ENCODE measurements around the gene GNE. TPM values are rescaled to one million over a fixed set of nuclear protein-coding genes. Genes with fewer than 3 reads are reported as not detected.

The GNE gene
- total and polyA plus RNA-seq, 8 donors: 4.4 to 12.7 (median 7.0) TPM

DNA sequence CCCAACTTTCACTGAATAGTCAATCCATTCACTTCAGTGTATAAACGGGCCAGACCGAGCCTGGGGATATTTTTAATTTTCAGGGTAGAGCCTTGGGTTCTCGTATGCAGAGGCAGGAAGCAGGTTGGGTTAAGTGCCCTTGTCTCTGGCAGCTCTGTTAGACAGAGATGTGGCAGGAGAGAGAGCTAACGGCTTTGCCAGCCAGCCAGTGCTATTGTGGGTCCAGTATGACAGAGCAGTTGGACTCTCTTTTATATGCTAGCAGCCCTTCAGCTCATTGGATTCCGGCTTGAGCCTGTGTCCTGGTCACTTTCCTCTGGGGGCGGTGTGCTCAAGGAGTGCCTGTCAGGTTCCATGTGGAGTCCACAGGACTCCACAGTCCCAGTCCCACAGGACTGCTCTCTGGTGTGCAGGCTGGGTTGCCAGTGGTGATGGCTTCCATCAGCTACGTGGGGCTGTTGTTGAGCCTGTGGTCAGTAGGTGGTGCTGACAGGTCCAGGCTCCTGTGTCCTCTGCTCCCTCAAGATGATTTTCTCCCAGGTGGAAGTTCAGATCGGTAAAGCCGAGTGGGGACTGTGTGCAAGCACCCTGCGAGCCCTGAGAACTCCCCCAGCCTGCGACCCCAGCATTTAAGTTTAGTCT is 53.2 kb downstream of the GNE start:
- H3K9me3 ChIP-seq: no peaks in the 10 kb centered on the region
- peaks cover 3 to 83% (median 29%) of the 10 kb centered on the region in 3 donors for H3K36me3 ChIP-seq
- no peaks in the 10 kb centered on the region for H3K27me3 ChIP-seq
- no peak for DNase-seq
- no peak for FAIRE-seq
- intact Hi-C loops (cut with DNase I): no loop called here
- TF ChIP-seq, protein P1, sequence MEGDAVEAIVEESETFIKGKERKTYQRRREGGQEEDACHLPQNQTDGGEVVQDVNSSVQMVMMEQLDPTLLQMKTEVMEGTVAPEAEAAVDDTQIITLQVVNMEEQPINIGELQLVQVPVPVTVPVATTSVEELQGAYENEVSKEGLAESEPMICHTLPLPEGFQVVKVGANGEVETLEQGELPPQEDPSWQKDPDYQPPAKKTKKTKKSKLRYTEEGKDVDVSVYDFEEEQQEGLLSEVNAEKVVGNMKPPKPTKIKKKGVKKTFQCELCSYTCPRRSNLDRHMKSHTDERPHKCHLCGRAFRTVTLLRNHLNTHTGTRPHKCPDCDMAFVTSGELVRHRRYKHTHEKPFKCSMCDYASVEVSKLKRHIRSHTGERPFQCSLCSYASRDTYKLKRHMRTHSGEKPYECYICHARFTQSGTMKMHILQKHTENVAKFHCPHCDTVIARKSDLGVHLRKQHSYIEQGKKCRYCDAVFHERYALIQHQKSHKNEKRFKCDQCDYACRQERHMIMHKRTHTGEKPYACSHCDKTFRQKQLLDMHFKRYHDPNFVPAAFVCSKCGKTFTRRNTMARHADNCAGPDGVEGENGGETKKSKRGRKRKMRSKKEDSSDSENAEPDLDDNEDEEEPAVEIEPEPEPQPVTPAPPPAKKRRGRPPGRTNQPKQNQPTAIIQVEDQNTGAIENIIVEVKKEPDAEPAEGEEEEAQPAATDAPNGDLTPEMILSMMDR (IDR thresholded peaks at IDR 0.05): no peak
- ATAC-seq: peak in 3 of 4 donors; percentile 34 to 62 (median 37)
- H3K27ac ChIP-seq: no peak overlapping the region
- H3K4me1 ChIP-seq: peaks cover 0 to 7% (median 0%) of the 10 kb centered on the region in 3 donors
- 87 to 89% methylated on average over 11 of the region's 11 CpGs for WGBS, 2 donors
- H3K4me3 ChIP-seq: no peak overlapping the region

DNA sequence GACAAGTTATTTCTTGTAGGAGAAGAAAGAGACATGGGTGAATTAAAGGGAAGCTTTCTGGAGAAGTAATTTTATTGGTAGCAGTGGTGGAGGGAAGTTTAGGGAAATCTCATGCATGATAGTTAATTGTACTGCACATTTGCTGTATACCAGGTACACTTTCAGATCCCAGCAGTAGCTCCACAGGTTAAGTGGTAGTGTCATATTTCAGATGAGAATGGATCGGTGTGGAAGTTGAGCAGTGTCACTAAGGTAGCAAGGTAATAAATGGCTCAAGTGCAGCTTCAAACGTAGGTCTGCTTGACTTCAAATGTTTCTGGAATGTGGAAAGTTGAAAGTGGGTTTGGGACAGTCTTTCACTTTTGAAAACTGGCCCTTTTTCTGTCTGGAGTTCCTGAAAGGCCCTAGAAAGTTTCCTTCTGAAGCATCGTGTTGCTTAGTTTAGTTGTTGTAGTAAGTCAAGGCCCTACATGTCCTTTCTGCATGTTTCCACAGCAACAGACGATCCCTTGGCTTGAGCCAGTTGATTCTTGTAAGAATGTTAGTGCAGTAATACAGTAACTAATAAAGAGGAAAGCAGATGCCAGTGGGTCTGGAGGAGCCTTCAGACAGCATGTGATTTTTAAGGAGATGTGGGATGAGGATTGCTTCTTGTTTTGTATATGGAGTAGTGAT is 63.8 kb downstream of the GNE start:
- intact Hi-C loops (cut with DNase I): no loop called here

DNA sequence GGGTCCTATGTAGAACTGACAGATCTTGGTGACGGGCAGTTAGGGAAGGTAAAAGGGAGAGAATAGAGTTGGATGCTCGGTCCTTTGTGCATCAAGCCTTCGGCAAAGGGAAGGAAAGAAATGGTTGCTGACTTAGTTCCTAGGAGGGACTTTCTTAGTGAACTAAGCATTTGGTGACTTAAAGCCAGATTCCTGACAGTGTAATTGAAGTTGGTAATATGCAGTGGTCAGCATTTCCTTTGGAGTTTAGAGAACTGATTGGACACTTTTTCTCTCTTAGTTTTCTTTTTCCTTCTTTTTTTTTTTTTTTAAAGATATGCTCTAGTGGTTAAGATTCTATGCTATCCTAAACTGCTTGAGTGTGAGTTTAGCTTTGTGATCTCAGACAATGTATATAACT is 65.2 kb downstream of the GNE start:
- no peak for DNase-seq
- whole genome bisulfite sequencing, 2 donors: 71 to 84% methylated on average over 3 of the region's 3 CpGs
- FAIRE-seq: no peak
- ATAC-seq: no peak
- intact Hi-C loops (cut with DNase I): no loop called here
- Histone ChIP-seq H3K9me3 (no peaks in the 10 kb centered on the region), H3K36me3 (no peaks in the 10 kb centered on the region), H3K27ac (no peak overlapping the region), H3K27me3 (no peaks in the 10 kb centered on the region), H3K4me3 (peak overlapping the region in 2 of 4 donors; percentile 4 to 81), H3K4me1 (peaks cover 14 to 34% (median 20%) of the 10 kb centered on the region in 3 donors)
- TF ChIP-seq, protein P1 (IDR thresholded peaks at IDR 0.05): no peak

More for the DNA sequence above, 63.8 kb downstream of the GNE start:
- Histone ChIP-seq H3K27ac (no peak overlapping the region), H3K4me3 (no peak overlapping the region), H3K27me3 (no peaks in the 10 kb centered on the region), H3K4me1 (peaks cover 14 to 34% (median 20%) of the 10 kb centered on the region in 3 donors), H3K9me3 (no peaks in the 10 kb centered on the region), H3K36me3 (peaks cover 0 to 8% (median 7%) of the 10 kb centered on the region in 3 donors)
- DNase-seq (no peak), ATAC-seq (no peak), FAIRE-seq (no peak)
- 30 to 34% methylated on average over 4 of the region's 4 CpGs for WGBS, 2 donors
- TF ChIP-seq, protein P1 (IDR thresholded peaks at IDR 0.05): no peak

DNA sequence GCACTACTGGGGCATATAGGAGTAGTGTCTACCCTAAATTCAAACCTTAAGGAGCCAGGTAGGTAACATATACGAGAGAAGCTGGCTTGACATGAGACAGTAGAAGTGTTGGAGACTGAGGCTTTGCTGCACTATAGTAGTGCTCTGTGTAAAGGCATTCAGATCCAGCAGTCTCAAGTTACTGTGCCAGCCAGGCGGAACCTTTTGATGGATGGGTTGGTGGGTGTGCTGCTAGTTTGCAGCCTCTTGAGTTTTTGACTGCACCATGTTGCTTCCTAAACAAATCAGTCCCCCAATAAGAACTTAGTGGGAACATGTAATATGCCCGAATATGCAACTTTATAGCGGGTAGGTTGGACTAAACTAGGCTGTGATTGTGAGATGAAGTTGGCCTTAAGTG is 66.1 kb downstream of the GNE start:
- H3K4me1 ChIP-seq: peaks cover 14 to 34% (median 20%) of the 10 kb centered on the region in 3 donors
- ATAC-seq (no peak), DNase-seq (no peak)

More for the DNA sequence above, 66.1 kb downstream of the GNE start:
- no peak for FAIRE-seq
- Histone ChIP-seq H3K36me3 (no peaks in the 10 kb centered on the region), H3K4me3 (peak overlapping the region in 3 of 4 donors; percentile 64 to 85 (median 81)), H3K9me3 (no peaks in the 10 kb centered on the region), H3K27me3 (no peaks in the 10 kb centered on the region), H3K27ac (no peak overlapping the region)
- WGBS, 2 donors: 63 to 66% methylated on average over 4 of the region's 4 CpGs
- intact Hi-C loops (cut with DNase I): no loop called here
- TF ChIP-seq, protein P1 (IDR thresholded peaks at IDR 0.05): no peak

All from pancreas (tissue), 10 donors.